GM06990 (cell line): Measurements from ENCODE around the gene MAX.

Experiments used
- DNase-seq: peaks from one replicate; pipeline ENCODE4 v3.0.0-alpha.2; 2011; ENCODE audit not compliant: insufficient read length; ENCODE audit errors: extremely low read depth
- H3K27me3 ChIP-seq: replicated peaks from 2 replicates; pipeline ENCODE4 v1.6.0; 2011; ENCODE audit warnings: low read length; ENCODE audit not compliant: control insufficient read depth, insufficient read depth
- H3K36me3 ChIP-seq: 2 replicates; pipeline ENCODE4 v1.5.1; 2011; ENCODE audit warnings: low read length; ENCODE audit not compliant: control insufficient read depth, insufficient read depth
- H3K4me3 ChIP-seq: replicated peaks from 2 replicates; pipeline ENCODE4 v1.5.1; 2011; ENCODE audit warnings: low read depth, mild to moderate bottlenecking, control low read depth, low read length
- CTCF ChIP-seq: IDR thresholded peaks from 2 replicates; pipeline ENCODE4 v1.5.1; 2011; ENCODE audit warnings: low read length, control low read depth, mild to moderate bottlenecking, inconsistent platforms; ENCODE audit not compliant: insufficient read depth, poor library complexity, severe bottlenecking

The MAX gene

GRCh38 chr14:65027127-65027799 lies 75.1 kb downstream of the MAX start:
- Histone ChIP-seq H3K27me3 (no peaks in the 10 kb centered on the region), H3K36me3 (peaks cover 4% of the 10 kb centered on the region), H3K4me3 (no peak overlapping the region)
- no peak for TF ChIP-seq CTCF
- DNase-seq = no peak

- Histone ChIP-seq H3K27me3 (no peaks in the 10 kb centered on the region), H3K4me3 (no peak overlapping the region), H3K36me3 (peaks cover 4% of the 10 kb centered on the region)
- no peak for DNase-seq
- TF ChIP-seq CTCF = no peak
These were observed 75.8 kb downstream of the MAX start for GRCh38 chr14:65026526-65026925.

- Histone ChIP-seq H3K4me3 (no peak overlapping the region), H3K36me3 (peaks cover 5% of the 10 kb centered on the region), H3K27me3 (no peaks in the 10 kb centered on the region)
- no peak for TF ChIP-seq CTCF
- DNase-seq = no peak
These were observed 76.5 kb downstream of the MAX start for GRCh38 chr14:65025818-65026217.
